Glomerular endothelial cell (primary cell): ENCODE measurements around the gene TLL1. TPM values are rescaled to one million over a fixed set of nuclear protein-coding genes. Genes with fewer than 3 reads are reported as not detected.

Source experiments
- DNase-seq: peaks from one replicate; pipeline ENCODE4 v3.0.0-alpha.2; 2011; ENCODE audit warnings: low read depth, low spot score; ENCODE audit errors: extremely low read depth
- total RNA-seq: library from RNA; depleted of rRNA; stranded (reverse); fragments of >200 nt; gene quantifications from 2 replicates; pipeline ENCODE4 v1.2.3, GENCODE V29; 2015

Gene TLL1
- total RNA-seq, 1 donor from 2014 or later: 2.9 TPM

- no peak for DNase-seq
These were observed 6.6 kb downstream of the TLL1 start for GRCh38 chr4:165879641-165880040.

GRCh38 chr4:165894159-165894558, 21.1 kb downstream of the TLL1 start:
- DNase-seq: no peak

GRCh38 chr4:165905405-165906027, 32.5 kb downstream of the TLL1 start:
- DNase-seq: peak; percentile 74

DNA sequence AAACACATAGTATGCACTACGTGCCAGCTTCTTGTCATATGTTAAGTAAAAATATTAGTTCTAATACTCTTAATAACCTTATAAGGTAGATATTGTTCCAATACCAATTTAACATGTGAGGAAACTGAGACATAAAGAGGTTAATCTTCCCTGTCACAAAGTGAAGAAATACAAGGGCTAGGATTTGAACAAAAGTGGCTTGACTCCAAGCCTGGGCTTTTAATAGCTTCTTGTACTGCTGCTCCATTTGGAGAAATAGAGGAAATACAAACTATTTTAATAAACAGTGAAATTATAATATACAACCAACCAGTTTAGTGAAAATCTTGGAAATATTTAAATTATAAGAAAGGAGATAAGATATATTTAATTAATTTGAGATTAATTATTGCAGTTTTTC, 33.2 kb downstream of the TLL1 start:
- DNase-seq: no peak

GRCh38 chr4:165909947-165910346, 36.9 kb downstream of the TLL1 start:
- DNase-seq: no peak

DNA sequence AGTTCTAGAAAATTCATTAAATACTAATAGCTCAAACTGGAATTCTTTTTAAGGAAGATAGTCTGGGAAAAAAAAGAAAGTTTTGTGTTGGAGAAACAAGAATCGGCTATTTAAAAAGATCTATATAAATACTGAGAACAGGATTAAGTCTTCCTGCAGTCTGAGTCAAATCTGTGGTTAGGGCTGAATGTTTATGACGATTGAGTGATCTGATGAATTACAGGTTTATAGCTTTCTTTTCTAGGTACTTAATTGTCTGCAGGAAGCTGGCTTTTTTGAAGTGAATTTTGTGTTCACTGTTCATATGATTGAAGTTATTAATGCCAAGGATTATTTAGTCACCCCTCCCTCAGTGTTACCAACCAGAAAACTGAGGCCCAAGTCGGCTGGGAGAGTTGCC, 42.2 kb downstream of the TLL1 start:
- DNase-seq: no peak

DNA sequence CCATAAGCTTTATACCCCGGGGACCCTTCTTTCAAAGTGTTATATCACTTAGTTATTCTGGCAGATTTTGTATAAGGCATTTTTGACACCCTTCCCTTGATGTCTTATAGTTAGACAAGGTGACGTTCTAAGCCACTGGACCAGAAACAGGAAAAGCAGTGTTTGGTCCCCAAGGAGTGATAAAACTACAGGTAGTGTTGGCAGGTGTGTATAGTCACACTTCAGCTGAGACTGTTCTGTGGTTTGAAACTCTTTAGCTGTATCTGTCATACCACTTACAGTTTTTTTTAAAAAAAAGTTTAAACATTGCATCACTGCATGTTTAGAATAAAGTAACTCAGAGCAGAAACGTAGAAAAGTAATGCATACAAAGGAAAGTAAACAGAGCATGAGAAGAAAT, 48.5 kb downstream of the TLL1 start:
- DNase-seq: no peak

- DNase-seq: no peak
These were observed 49.7 kb downstream of the TLL1 start for GRCh38 chr4:165922747-165923146.

GRCh38 chr4:165926307-165926706, 53.3 kb downstream of the TLL1 start:
- no peak for DNase-seq

- no peak for DNase-seq
These were observed 54.3 kb downstream of the TLL1 start for GRCh38 chr4:165927366-165927765.

DNA sequence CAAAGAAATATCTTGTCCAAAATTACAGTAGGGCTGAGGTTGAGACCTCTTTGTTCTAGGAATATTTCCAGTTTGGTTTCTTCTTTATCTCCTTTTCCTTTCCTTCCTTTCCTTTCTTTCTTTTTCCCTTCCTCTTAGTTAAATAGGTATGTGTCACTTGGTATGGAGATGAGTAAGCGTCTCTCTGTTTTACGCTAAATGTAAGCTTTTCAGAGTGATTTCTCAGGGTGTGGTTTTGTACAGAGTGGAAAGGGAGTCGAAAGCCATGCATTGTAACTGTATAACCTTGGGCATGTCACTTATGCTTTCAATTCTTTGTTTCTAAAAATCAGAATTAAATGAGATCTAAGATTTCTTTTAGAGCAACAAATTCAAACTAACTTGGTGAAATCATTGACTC, 54.8 kb downstream of the TLL1 start:
- DNase-seq: no peak

DNA sequence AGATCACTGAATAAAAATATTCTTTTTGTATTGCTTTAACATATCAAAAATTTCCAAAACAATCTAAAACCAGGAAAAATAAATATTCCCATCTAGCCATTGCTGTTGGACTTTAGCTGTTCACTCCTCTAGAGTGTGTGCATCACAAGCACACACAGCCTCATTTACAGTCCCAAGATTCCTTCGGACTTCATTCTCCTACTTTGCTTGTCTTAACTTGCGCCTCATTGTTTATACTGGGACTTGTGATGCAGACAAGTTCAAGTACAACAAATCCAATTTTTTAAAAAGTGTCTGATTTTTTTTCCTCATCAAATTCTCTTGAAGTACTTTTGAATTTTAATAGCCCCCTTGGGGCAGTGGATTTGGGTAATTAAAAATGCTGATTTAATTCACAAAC, 55.6 kb downstream of the TLL1 start:
- no peak for DNase-seq

- DNase-seq: no peak
These were observed 56.6 kb downstream of the TLL1 start for GRCh38 chr4:165929662-165930061.

DNA sequence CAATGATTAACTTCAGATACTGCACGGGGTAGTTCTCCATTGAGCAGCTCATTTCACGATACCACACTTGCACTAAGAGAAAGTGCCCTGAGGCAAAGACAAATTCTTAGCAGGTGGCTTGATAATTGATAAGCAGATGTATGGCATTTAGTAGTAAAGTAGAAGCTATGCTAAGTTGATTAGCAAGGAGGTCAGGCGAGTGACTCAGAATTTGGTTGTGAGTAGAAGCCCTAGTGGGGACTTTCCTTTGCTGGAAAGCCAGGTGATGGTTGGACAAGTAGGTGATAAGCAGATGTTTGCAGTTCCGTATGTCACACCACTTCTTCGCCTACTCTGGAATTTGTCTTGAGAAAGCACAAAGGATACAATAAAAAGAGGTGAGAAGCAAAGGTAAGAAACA, 58.7 kb downstream of the TLL1 start:
- no peak for DNase-seq

DNA sequence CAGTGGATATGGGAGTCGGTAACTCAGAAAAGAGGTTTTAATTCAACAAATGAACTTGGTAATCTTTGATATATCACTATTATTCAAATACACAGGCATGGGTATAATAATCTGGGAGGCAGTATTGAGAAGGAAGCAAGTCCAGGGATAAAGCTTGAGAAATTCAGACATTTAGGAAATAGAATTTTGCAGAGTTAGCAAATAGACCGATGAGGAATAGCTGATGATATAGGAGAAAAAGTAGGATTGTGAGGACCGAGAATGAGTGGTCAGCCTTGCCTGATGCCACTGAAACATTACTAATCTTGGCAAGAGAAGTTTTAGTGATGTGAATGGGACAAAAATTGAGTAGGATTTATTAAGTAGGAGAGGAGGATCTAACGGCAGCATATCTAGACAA, 71.9 kb downstream of the TLL1 start:
- no peak for DNase-seq

GRCh38 chr4:165945991-165946390, 73.0 kb downstream of the TLL1 start:
- no peak for DNase-seq

DNA sequence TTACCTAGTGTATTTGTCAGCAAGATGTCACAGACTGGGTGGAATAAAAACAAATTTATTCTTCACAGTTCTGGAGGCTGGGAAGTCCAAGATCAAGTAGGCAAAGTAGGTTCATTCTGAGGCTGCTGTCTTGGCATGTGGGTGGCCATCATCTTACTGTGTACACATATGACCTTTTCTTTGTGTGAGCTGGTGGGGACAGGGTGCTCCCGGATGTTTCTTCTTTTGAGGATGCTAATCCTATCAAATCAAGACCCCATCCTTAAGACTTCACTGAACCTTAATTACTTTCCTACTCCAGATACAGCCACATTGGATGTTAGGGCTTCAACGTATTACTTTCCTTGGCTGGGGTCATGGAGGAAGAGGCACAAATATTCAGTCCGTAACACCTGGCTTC, 74.0 kb downstream of the TLL1 start:
- no peak for DNase-seq

DNA sequence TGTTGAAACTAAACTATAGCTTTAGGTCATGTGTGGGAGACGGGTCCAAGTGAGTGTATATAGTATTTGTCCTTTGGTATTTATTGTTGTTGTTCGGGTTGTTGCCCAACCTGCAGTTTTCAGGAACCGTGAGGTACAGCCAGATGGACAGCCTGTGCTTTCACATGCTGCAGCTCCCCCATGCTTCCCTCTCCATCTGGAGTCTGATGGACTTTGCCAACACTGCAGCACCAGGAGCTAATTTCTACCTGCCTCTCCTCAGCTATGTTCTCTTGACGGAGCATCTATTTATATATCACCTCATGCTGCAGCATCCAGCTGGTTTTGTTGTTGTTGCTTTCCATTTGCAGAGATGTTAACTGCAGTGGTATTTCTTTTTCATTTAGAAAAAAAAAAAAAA, 80.1 kb downstream of the TLL1 start:
- DNase-seq: no peak

DNA sequence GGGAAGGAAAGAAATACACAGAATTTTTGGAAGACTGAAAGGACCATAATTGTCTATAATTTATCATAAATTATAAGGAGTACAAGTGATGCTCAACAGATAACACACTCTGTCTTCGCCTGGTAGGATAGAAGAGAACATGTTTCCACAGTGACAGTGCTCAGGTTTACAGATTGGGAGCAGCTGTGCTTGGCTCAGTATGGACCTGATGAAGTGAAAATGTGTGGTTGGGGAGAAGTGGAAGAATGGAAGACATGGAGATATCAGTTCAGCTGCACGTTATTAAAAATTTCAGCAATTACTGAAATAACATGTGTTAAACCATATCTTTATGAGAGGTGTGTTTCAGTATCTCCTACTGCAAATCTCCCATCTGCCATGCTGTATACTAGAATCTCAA, 90.6 kb downstream of the TLL1 start:
- DNase-seq: no peak

DNA sequence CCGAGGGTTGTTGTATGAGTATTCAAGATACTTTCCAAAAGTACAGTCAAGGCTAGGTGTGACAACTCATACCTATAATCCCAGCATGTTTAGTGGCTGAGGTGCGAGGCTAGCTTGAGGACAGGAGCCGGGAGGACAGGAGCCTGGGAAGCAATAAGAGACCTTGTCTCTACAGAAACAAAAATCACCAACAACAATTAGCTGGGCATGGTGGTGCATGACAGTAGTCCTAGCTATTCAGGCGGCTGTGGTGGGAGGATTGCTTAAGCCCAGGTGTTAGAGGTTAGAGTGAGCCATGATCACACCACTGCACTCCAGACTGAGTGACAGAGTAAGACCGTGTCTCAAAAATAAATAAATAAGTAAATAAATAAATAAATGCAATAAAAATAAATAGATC, 91.6 kb downstream of the TLL1 start:
- DNase-seq: no peak

DNA sequence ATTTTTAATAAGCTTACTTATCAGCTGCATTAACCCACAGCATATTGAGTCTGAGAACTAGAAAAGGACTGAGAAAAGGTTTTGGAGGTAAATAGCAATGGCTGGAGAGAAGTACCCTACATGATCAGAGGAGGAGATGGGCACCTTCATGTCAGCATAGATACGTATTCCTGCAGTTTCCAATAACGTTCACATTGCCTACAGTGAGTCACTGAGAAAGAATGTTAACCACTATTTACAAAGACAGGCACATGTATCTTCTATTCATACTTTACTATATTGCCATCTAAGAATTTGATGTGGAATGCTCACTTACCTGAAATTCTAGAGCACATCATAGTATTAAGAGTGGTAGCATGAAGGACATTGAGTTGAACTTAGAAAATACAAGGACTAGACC, 92.5 kb downstream of the TLL1 start:
- DNase-seq: no peak

DNA sequence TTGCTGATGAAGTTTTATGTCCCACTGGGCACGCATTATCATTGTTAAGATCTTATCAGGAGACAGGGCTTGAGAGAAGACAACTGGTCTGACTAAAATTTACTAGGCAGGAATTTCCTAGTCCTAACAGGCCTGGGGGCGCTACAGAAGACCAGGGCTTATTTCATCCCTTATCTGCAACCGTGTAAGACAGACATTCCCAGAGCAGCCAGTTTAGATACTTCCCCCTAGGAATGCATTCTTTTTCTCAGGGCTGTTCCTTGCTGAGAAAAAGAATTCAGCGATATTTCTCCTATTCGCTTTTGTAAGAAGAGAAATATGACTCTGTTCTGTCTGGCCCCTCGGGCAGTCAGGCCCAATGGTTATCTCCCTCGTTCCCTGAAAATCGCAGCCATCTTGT, 93.8 kb downstream of the TLL1 start:
- DNase-seq: no peak

- no peak for DNase-seq
These were observed 94.4 kb downstream of the TLL1 start for GRCh38 chr4:165967486-165967885.
